Activated naive CD8-positive, alpha-beta T cell treated with anti-CD3 and anti-CD28 coated beads for 36 hours (primary cell): ENCODE measurements around the gene LRRC47. TPM values are rescaled to one million over a fixed set of nuclear protein-coding genes. Genes with fewer than 3 reads are reported as not detected.
"Not testable (repeated sequence)": the region's sequence is repeated elsewhere in the genome, so short reads cannot be mapped to it uniquely, and the experiment has no call there.

ENCODE experiments used
- DNase-seq: peaks from one replicate; pipeline ENCODE4 v3.0.0; 2021
- H3K27ac Mint-ChIP-seq: one replicate; pipeline ENCODE4 v1.8.0; 2022; ENCODE audit warnings: mild to moderate bottlenecking, moderate library complexity, mixed read lengths
- H3K27me3 Mint-ChIP-seq: one replicate; pipeline ENCODE4 v1.8.0; 2022; ENCODE audit warnings: mild to moderate bottlenecking, mixed read lengths
- H3K36me3 Mint-ChIP-seq: one replicate; pipeline ENCODE4 v1.8.0; 2021; ENCODE audit warnings: mild to moderate bottlenecking, mixed read lengths
- H3K4me1 Mint-ChIP-seq: one replicate; pipeline ENCODE4 v1.8.0; 2021; ENCODE audit warnings: mixed read lengths
- H3K4me3 Mint-ChIP-seq: one replicate; pipeline ENCODE4 v1.8.0; 2022; ENCODE audit warnings: mild to moderate bottlenecking, moderate library complexity, mixed read lengths
- H3K9me3 Mint-ChIP-seq: one replicate; pipeline ENCODE4 v1.8.0; 2022; ENCODE audit warnings: mixed read lengths
- total RNA-seq, 2 experiments: library from RNA; stranded (reverse); gene quantifications; one replicate each; pipeline ENCODE4 v1.2.3, GENCODE V29; 2021

Gene LRRC47
- total RNA-seq, 2 experiments from 2014 or later: 47.5 to 57.5 TPM

DNA sequence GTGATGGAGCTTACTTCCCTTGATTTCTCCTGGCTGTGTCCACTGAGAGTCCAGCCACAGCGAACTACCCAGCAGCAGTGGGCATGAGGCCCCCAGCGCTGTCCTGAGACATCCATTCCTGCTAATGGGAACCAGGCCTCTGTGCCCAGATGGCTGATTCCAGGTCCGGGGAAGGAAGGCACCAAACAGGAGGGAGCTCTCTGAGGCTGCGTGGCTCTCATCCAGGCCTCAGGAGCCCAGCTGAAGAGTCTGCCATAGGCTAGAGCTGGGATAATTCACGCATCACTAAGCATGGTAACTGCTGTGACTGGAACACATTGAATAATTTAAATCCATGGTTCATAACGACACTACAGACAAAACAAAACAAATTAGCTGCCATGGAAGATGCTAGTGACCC is 24.7 kb upstream of the LRRC47 start:
- Mint-ChIP-seq H3K9me3 (no peaks in the 10 kb centered on the region), H3K27ac (no peak overlapping the region), H3K4me3 (no peak overlapping the region), H3K36me3 (peaks cover 10% of the 10 kb centered on the region), H3K27me3 (no peaks in the 10 kb centered on the region), H3K4me1 (no peaks in the 10 kb centered on the region)
- DNase-seq: no peak

GRCh38 chr1:3820316-3820715 is 24.0 kb upstream of the LRRC47 start:
- Mint-ChIP-seq H3K4me3 (no peak overlapping the region), H3K36me3 (peaks cover 7% of the 10 kb centered on the region), H3K9me3 (no peaks in the 10 kb centered on the region), H3K27me3 (no peaks in the 10 kb centered on the region), H3K4me1 (no peaks in the 10 kb centered on the region), H3K27ac (no peak overlapping the region)
- no peak for DNase-seq

DNA sequence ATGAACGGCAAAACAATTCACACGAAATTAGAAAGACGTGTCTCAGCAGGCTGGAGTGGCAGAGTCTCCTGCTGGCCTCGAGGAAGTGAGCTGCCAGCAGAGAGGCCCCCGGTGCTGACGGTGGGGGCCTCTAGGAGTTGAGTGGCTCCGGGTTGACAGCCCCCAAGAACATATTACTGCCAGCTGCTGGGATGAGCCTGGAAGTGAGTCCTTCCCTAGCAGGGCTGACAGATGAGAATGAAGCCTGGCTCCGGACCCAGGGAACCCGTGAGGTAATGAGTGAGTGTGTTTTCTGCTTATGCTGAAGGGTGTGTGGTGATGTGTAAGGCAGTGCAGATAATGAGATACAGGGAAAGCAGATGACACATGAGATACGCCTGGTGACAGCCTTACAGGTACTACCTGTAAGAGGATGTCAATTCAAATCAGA is 23.5 kb upstream of the LRRC47 start:
- no peak for DNase-seq
- no peaks in the 10 kb centered on the region for H3K9me3 Mint-ChIP-seq
- H3K36me3 Mint-ChIP-seq: peaks cover 7% of the 10 kb centered on the region
- no peaks in the 10 kb centered on the region for H3K27me3 Mint-ChIP-seq
- H3K27ac Mint-ChIP-seq: no peak overlapping the region
- no peak overlapping the region for H3K4me3 Mint-ChIP-seq
- no peaks in the 10 kb centered on the region for H3K4me1 Mint-ChIP-seq

DNA sequence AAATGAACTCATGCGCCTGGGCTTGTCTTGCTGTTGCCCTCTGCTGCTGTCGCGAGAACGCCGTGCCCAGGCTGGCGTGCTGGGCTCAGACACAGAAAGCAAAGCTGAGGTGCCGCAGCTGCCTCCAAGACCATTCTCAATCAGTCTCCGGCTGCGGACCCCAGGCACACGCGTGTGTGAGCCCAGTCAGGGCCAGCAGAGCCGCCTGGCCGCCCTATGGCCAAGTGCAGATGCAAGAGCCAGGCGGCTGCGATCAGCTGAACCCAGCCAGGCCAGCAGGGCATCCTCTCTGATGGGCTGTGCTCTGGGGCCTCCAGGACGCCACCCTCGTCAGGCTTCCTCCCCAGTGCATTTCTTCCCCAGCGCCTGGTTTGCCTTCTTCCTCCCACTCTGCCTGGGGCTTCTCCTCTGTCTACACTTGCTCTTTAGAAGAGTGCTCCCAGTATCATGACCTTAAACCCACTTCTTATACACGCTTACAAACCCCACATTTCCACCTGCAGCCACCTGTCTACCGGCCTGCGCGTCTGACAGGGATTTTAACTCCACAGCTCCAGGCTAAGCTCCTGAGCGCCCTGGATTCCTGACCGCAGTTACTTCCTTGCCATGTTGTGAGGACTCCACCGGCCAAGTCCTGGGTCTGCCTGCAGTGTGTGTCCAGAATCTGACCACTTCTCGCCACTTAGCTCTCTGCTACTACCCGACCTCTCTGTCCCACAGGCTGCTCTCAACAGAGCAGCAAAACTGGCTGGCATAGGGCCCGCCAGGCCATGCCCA is 21.7 kb upstream of the LRRC47 start:
- peak overlapping the region; percentile 46 for H3K27ac Mint-ChIP-seq
- H3K4me3 Mint-ChIP-seq: no peak overlapping the region
- no peaks in the 10 kb centered on the region for H3K4me1 Mint-ChIP-seq
- DNase-seq: no peak
- H3K36me3 Mint-ChIP-seq: peaks cover 4% of the 10 kb centered on the region
- no peaks in the 10 kb centered on the region for H3K9me3 Mint-ChIP-seq
- no peaks in the 10 kb centered on the region for H3K27me3 Mint-ChIP-seq

GRCh38 chr1:3817138-3817740 is 20.9 kb upstream of the LRRC47 start:
- no peak for DNase-seq
- H3K4me3 Mint-ChIP-seq: no peak overlapping the region
- H3K9me3 Mint-ChIP-seq: no peaks in the 10 kb centered on the region
- no peaks in the 10 kb centered on the region for H3K4me1 Mint-ChIP-seq
- no peak overlapping the region for H3K27ac Mint-ChIP-seq
- H3K27me3 Mint-ChIP-seq: no peaks in the 10 kb centered on the region
- peaks cover 4% of the 10 kb centered on the region for H3K36me3 Mint-ChIP-seq

- Mint-ChIP-seq H3K4me3 (no peak overlapping the region), H3K36me3 (peaks cover 4% of the 10 kb centered on the region), H3K4me1 (no peaks in the 10 kb centered on the region), H3K9me3 (no peaks in the 10 kb centered on the region), H3K27me3 (no peaks in the 10 kb centered on the region), H3K27ac (no peak overlapping the region)
- no peak for DNase-seq
Observed at GRCh38 chr1:3816331-3817137, 20.2 kb upstream of the LRRC47 start.

GRCh38 chr1:3814771-3815561 is 18.7 kb upstream of the LRRC47 start:
- DNase-seq: no peak
- Mint-ChIP-seq H3K36me3 (peaks cover 4% of the 10 kb centered on the region), H3K4me1 (no peaks in the 10 kb centered on the region), H3K27ac (no peak overlapping the region), H3K4me3 (no peak overlapping the region), H3K27me3 (no peaks in the 10 kb centered on the region), H3K9me3 (no peaks in the 10 kb centered on the region)

- no peak overlapping the region for H3K27ac Mint-ChIP-seq
- no peaks in the 10 kb centered on the region for H3K4me1 Mint-ChIP-seq
- no peak overlapping the region for H3K4me3 Mint-ChIP-seq
- H3K27me3 Mint-ChIP-seq: no peaks in the 10 kb centered on the region
- DNase-seq: no peak
- H3K36me3 Mint-ChIP-seq: peaks cover 2% of the 10 kb centered on the region
- no peaks in the 10 kb centered on the region for H3K9me3 Mint-ChIP-seq
Observed at GRCh38 chr1:3814065-3814464, 17.8 kb upstream of the LRRC47 start.

- Mint-ChIP-seq H3K9me3 (no peaks in the 10 kb centered on the region), H3K36me3 (no peaks in the 10 kb centered on the region), H3K4me1 (no peaks in the 10 kb centered on the region), H3K4me3 (no peak overlapping the region), H3K27me3 (no peaks in the 10 kb centered on the region), H3K27ac (no peak overlapping the region)
- DNase-seq: no peak
Observed at GRCh38 chr1:3811595-3811911, 15.3 kb upstream of the LRRC47 start.

GRCh38 chr1:3810149-3810761 is 14.0 kb upstream of the LRRC47 start:
- H3K27ac Mint-ChIP-seq, DNase-seq, H3K4me1 Mint-ChIP-seq, H3K36me3 Mint-ChIP-seq, H3K27me3 Mint-ChIP-seq, H3K9me3 Mint-ChIP-seq, H3K4me3 Mint-ChIP-seq: not testable (repeated sequence)

DNA sequence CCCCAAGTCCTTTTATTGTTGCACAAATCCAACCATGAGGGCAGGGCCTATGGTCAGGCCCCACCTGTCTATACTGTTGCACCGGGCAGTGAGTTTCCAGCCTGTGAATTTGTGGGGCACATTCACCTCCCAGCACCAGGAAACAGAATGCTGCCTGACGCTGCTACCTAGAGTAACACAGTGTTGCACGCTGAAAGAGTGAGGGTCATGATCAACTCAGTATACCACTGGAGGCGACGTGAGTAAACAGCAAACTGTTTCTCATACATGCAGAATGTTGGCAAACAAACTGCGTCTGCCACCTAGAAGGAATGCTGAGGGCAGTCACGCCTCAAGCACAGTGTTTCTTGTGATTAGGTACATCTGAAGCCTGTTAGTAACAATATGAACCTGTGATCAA is 13.4 kb upstream of the LRRC47 start:
- Mint-ChIP-seq H3K27me3 (peaks cover 6% of the 10 kb centered on the region), H3K4me3 (no peak overlapping the region), H3K4me1 (no peaks in the 10 kb centered on the region), H3K36me3 (no peaks in the 10 kb centered on the region), H3K27ac (no peak overlapping the region), H3K9me3 (no peaks in the 10 kb centered on the region)
- DNase-seq: no peak

GRCh38 chr1:3807769-3808168 is 11.5 kb upstream of the LRRC47 start:
- no peak for DNase-seq
- no peaks in the 10 kb centered on the region for H3K9me3 Mint-ChIP-seq

DNA sequence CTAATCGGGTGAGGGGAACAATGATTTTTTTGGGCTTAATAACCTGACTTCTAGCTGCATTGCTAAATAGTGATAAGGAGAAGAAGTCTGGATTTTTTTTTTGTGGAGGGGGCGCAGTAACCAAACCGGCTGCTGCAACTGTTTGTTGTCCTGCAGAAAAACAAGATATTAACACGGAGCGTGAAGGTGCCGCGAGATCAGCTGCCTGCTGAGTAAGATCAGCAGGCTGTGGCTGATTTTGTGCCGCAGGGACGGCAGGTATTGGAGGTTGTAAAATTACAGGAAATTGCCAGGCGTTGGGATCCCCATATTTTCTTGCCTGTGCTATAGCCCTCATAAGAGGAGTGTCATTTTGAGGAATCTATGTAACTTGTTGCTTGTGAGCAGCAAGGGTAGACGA is 8.7 kb upstream of the LRRC47 start:
- H3K27ac Mint-ChIP-seq: no peak overlapping the region
- H3K4me1 Mint-ChIP-seq: peaks cover 5% of the 10 kb centered on the region
- no peak for DNase-seq
- peaks cover 41% of the 10 kb centered on the region for H3K27me3 Mint-ChIP-seq
- H3K4me3 Mint-ChIP-seq: no peak overlapping the region
- H3K36me3 Mint-ChIP-seq: no peaks in the 10 kb centered on the region
- no peaks in the 10 kb centered on the region for H3K9me3 Mint-ChIP-seq

More at GRCh38 chr1:3807769-3808168, 11.5 kb upstream of the LRRC47 start:
- H3K36me3 Mint-ChIP-seq: no peaks in the 10 kb centered on the region
- no peak overlapping the region for H3K27ac Mint-ChIP-seq
- no peak overlapping the region for H3K4me3 Mint-ChIP-seq
- H3K27me3 Mint-ChIP-seq: peaks cover 16% of the 10 kb centered on the region
- H3K4me1 Mint-ChIP-seq: no peaks in the 10 kb centered on the region

DNA sequence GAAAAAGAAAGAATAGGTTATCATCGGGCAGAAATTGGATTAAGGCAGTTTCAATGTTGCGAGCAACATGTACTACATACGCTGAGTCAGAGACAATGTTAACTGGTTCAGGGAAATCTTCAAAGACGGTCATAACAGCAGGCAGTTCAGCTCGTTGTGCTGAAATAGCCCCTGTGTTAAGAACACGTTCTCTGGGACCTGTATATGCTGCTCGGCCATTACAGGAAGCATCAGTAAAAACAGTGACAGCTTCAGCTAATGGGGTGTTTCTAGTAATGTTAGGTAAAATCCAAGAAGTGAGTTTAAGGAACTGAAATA is 8.3 kb upstream of the LRRC47 start:
- H3K9me3 Mint-ChIP-seq, DNase-seq, H3K27ac Mint-ChIP-seq, H3K4me1 Mint-ChIP-seq, H3K36me3 Mint-ChIP-seq, H3K4me3 Mint-ChIP-seq: not testable (repeated sequence)
- H3K27me3 Mint-ChIP-seq: peaks cover 41% of the 10 kb centered on the region
